Measurements from ENCODE around the gene SAMD4B. TPM values are rescaled to one million over a fixed set of nuclear protein-coding genes. Genes with fewer than 3 reads are reported as not detected.

Gene SAMD4B
- total RNA-seq, 1 experiment from 2014 or later, result 135 TPM

- no peaks in the 10 kb centered on the region; a peak in 1 of 5 replicates for H3K9me3 Mint-ChIP-seq
- Histone ChIP-seq H3K27me3 (ENCODE audit: insufficient read depth, low read length) (no peaks in the 10 kb centered on the region), H2AFZ (ENCODE audit: low read length) (no peak overlapping the region), H3K4ac (ENCODE audit: low read depth, low read length) (no peak overlapping the region; the same call in 1 of the 2 replicates), H3K23ac (ENCODE audit: insufficient read length, low read depth, low read length) (no peak overlapping the region), H2BK5ac (ENCODE audit: insufficient read length, low read length) (no peak overlapping the region), H2BK20ac (ENCODE audit: low read depth, low read length, poor library complexity, severe bottlenecking) (no peak overlapping the region), H4K91ac (ENCODE audit: insufficient read length, low read depth, low read length) (no peak overlapping the region), H4K8ac (replicated peaks; ENCODE audit: insufficient read length, low read depth, low read length) (no peak overlapping the region), H3K9ac (ENCODE audit: extremely low read depth, insufficient read length, low read length) (peak overlapping the region; percentile 85), H2BK12ac (ENCODE audit: insufficient read length, low read depth, low read length) (no peak overlapping the region), H3T11ph (ENCODE audit: low read length) (no peak overlapping the region), H2AK5ac (ENCODE audit: insufficient read length, low read length) (no peak overlapping the region), H3K56ac (ENCODE audit: insufficient read length, low read depth, low read length) (no peak overlapping the region), H4K20me1 (ENCODE audit: control insufficient read depth, insufficient read depth, insufficient read length) (peaks cover 2% of the 10 kb centered on the region), H3K79me1 (ENCODE audit: insufficient read depth, low read depth, low read length, poor library complexity, severe bottlenecking) (peaks cover 6% of the 10 kb centered on the region), H3K4me1 (ENCODE audit: insufficient read depth, low read length) (peaks cover 4% of the 10 kb centered on the region; the same call in 1 of the 2 replicates), H3K79me2 (ENCODE audit: insufficient read depth, low read length) (peaks cover 6% of the 10 kb centered on the region; the same call in 1 of the 2 replicates), H3K18ac (ENCODE audit: insufficient read length, low read depth, low read length) (peak overlapping the region; percentile 83), H3K14ac (ENCODE audit: insufficient read depth, low read length) (peak overlapping the region; percentile 33), H2BK15ac (ENCODE audit: low read depth, low read length) (no peak overlapping the region), H3K27ac (ENCODE audit: insufficient read length, low read depth, low read length) (no peak overlapping the region), H3K23me2 (ENCODE audit: insufficient read length, low read depth, low read length, poor library complexity, severe bottlenecking) (peaks cover 10% of the 10 kb centered on the region), H3K4me2 (ENCODE audit: insufficient read depth, insufficient read length, low read length) (peak overlapping the region; percentile 89), H2BK120ac (ENCODE audit: low read depth, low read length, poor library complexity, severe bottlenecking) (peak overlapping the region; percentile 26), H4K5ac (ENCODE audit: insufficient read length, low read depth, low read length) (no peak overlapping the region), H3K9me3 (ENCODE audit: control insufficient read depth, low read depth, low read length) (no peaks in the 10 kb centered on the region)
- peak overlapping the region; percentile 96 to 97 for H3K4me3 Mint-ChIP-seq
- peaks cover 40 to 48% of the 10 kb centered on the region in 2 experiments for H3K4me1 Mint-ChIP-seq
- H3K36me3 Mint-ChIP-seq (ENCODE audit: insufficient read depth in 1 of 3, low read depth in 3 of 3), result peaks cover 13 to 47% (median 32%) of the 10 kb centered on the region in 3 experiments
- peaks cover 1% of the 10 kb centered on the region; the same call in 1 of the 2 replicates for H3K27me3 Mint-ChIP-seq (ENCODE audit: low read depth)
- peak overlapping the region; percentile 58 to 91 (median 77); a peak in 6 of 7 replicates for H3K27ac Mint-ChIP-seq
- WGBS (ENCODE audit: extremely low coverage, insufficient read length, low lambda C conversion rate), result no CpG with 5 or more reads among the region's 24 CpGs
- TF ChIP-seq CTCF (conservative IDR thresholded peaks at IDR 0.05), result no peak; the same call in 2 of the 3 replicates
- no peak for DNase-seq
These were observed 70.6 kb downstream of the SAMD4B start for GRCh38 chr19:39412867-39413271.
